ENCODE results near the gene SAA4.

GRCh38 chr11:18236664-18237356 is at the start of gene SAA4:
- no peak for TF ChIP-seq GATA2 (IDR thresholded peaks at IDR 0.05; ENCODE audit: low read depth, low read length)
- TF ChIP-seq GATA3 (IDR thresholded peaks at IDR 0.05; ENCODE audit: low read depth, low read length): no peak
